Natural killer cell treated with Interleukin-12 subunit alpha and Interleukin-12 subunit beta and Interleukin-15 and Interleukin-18, amount 100 ng/mL, for 72 hours (primary cell): Measurements from ENCODE around the gene GNAQ. TPM values are rescaled to one million over a fixed set of nuclear protein-coding genes. Genes with fewer than 3 reads are reported as not detected.
A peak's percentile ranks its signal among the peaks of the same experiment; 100 is the strongest.

ENCODE experiments used
- ATAC-seq, 2 donors: fragments of 150-1000 bp; cut with Tn5 transposase in 1 of 2; sonication (Bioruptor Pico), chemical (Tn5 transposase) in 1 of 2; 2 replicates each; pipeline ENCODE4 v1.10.0; 2021
- DNase-seq: peaks from one replicate; pipeline ENCODE4 v3.0.0; 2022; ENCODE audit warnings: low spot score
- H3K27ac Mint-ChIP-seq, 2 donors: 1 replicate in 1 of 2; 2 replicates in 1 of 2; pipeline ENCODE4 v1.8.0; 2022; ENCODE audit warnings: mixed read lengths in 2 of 2, mild to moderate bottlenecking in 1 of 2, moderate library complexity in 1 of 2
- H3K27me3 Mint-ChIP-seq, 2 donors: 1 replicate in 1 of 2; 2 replicates in 1 of 2; pipeline ENCODE4 v1.8.0; 2022; ENCODE audit warnings: mixed read lengths in 2 of 2
- H3K36me3 Mint-ChIP-seq: one replicate; pipeline ENCODE4 v1.8.0; 2022; ENCODE audit warnings: mixed read lengths
- H3K4me1 Mint-ChIP-seq, 2 donors: 1 replicate in 1 of 2; 2 replicates in 1 of 2; pipeline ENCODE4 v1.8.0; 2022; ENCODE audit warnings: low read depth in 2 of 2, mixed read lengths in 2 of 2, mild to moderate bottlenecking in 1 of 2
- H3K4me3 Mint-ChIP-seq: one replicate; pipeline ENCODE4 v1.8.0; 2022; ENCODE audit warnings: mixed read lengths
- H3K9me3 Mint-ChIP-seq: 2 replicates; pipeline ENCODE4 v1.8.0; 2022; ENCODE audit warnings: mixed read lengths
- total RNA-seq, 2 donors: library from RNA; stranded (reverse); gene quantifications; one replicate each; pipeline ENCODE4 v1.2.3, GENCODE V29; 2022

GNAQ gene
- total RNA-seq, 2 donors from 2014 or later, result 21.1 to 39.4 TPM

GRCh38 chr9:77847059-77847499, 184.5 kb downstream of the GNAQ start:
- Mint-ChIP-seq H3K27ac (no peak overlapping the region), H3K4me3 (no peak overlapping the region), H3K27me3 (no peaks in the 10 kb centered on the region), H3K9me3 (no peaks in the 10 kb centered on the region), H3K36me3 (no peaks in the 10 kb centered on the region), H3K4me1 (peaks cover 18 to 23% of the 10 kb centered on the region in 2 donors)
- ATAC-seq, result no peak
- DNase-seq, result no peak

- Mint-ChIP-seq H3K4me1 (peaks cover 18 to 23% of the 10 kb centered on the region in 2 donors), H3K27me3 (no peaks in the 10 kb centered on the region), H3K36me3 (no peaks in the 10 kb centered on the region), H3K27ac (no peak overlapping the region), H3K9me3 (no peaks in the 10 kb centered on the region), H3K4me3 (no peak overlapping the region)
- DNase-seq (no peak), ATAC-seq (no peak)
Measured at GRCh38 chr9:77844415-77844814, 187.2 kb downstream of the GNAQ start.

GRCh38 chr9:77843871-77844155, 187.8 kb downstream of the GNAQ start:
- H3K27me3 Mint-ChIP-seq, result no peaks in the 10 kb centered on the region
- no peaks in the 10 kb centered on the region for H3K9me3 Mint-ChIP-seq
- no peaks in the 10 kb centered on the region for H3K36me3 Mint-ChIP-seq
- H3K4me3 Mint-ChIP-seq, result no peak overlapping the region
- DNase-seq (no peak), ATAC-seq (no peak)
- peaks cover 18 to 21% of the 10 kb centered on the region in 2 donors for H3K4me1 Mint-ChIP-seq
- no peak overlapping the region for H3K27ac Mint-ChIP-seq

- Mint-ChIP-seq H3K4me1 (peaks cover 13 to 17% of the 10 kb centered on the region in 2 donors), H3K27me3 (no peaks in the 10 kb centered on the region)
- ATAC-seq, result no peak
Measured at GRCh38 chr9:77843076-77843870, 188.3 kb downstream of the GNAQ start.

GRCh38 chr9:77841739-77842386, 189.7 kb downstream of the GNAQ start:
- no peak overlapping the region for H3K27ac Mint-ChIP-seq
- ATAC-seq (no peak), DNase-seq (no peak)
- H3K27me3 Mint-ChIP-seq, result no peaks in the 10 kb centered on the region
- H3K4me1 Mint-ChIP-seq, result peaks cover 0 to 3% of the 10 kb centered on the region in 2 donors
- H3K36me3 Mint-ChIP-seq, result no peaks in the 10 kb centered on the region
- no peak overlapping the region for H3K4me3 Mint-ChIP-seq
- no peaks in the 10 kb centered on the region for H3K9me3 Mint-ChIP-seq

More at GRCh38 chr9:77843076-77843870, 188.3 kb downstream of the GNAQ start:
- Mint-ChIP-seq H3K27ac (no peak overlapping the region), H3K36me3 (no peaks in the 10 kb centered on the region), H3K9me3 (no peaks in the 10 kb centered on the region), H3K4me3 (no peak overlapping the region)
- no peak for DNase-seq

- no peak overlapping the region for H3K27ac Mint-ChIP-seq
Measured at GRCh38 chr9:77839459-77840140, 192.0 kb downstream of the GNAQ start.

GRCh38 chr9:77838986-77839385, 192.6 kb downstream of the GNAQ start:
- Mint-ChIP-seq H3K36me3 (no peaks in the 10 kb centered on the region), H3K9me3 (no peaks in the 10 kb centered on the region), H3K4me1 (no peaks in the 10 kb centered on the region), H3K4me3 (no peak overlapping the region), H3K27ac (no peak overlapping the region), H3K27me3 (no peaks in the 10 kb centered on the region)
- no peak for ATAC-seq
- no peak for DNase-seq

More at GRCh38 chr9:77839459-77840140, 192.0 kb downstream of the GNAQ start:
- H3K9me3 Mint-ChIP-seq, result no peaks in the 10 kb centered on the region
- no peaks in the 10 kb centered on the region for H3K4me1 Mint-ChIP-seq
- H3K36me3 Mint-ChIP-seq, result no peaks in the 10 kb centered on the region
- no peak for DNase-seq
- no peak for ATAC-seq
- H3K4me3 Mint-ChIP-seq, result no peak overlapping the region
- H3K27me3 Mint-ChIP-seq, result no peaks in the 10 kb centered on the region

GRCh38 chr9:77834898-77835488, 196.6 kb downstream of the GNAQ start:
- Mint-ChIP-seq H3K36me3 (no peaks in the 10 kb centered on the region), H3K4me1 (peaks cover 14 to 18% of the 10 kb centered on the region in 2 donors), H3K9me3 (no peaks in the 10 kb centered on the region), H3K27ac (no peak overlapping the region), H3K27me3 (peaks cover 0 to 3% of the 10 kb centered on the region in 2 donors), H3K4me3 (no peak overlapping the region)
- DNase-seq, result no peak
- no peak for ATAC-seq

GRCh38 chr9:77833561-77834429, 197.8 kb downstream of the GNAQ start:
- Mint-ChIP-seq H3K9me3 (no peaks in the 10 kb centered on the region), H3K4me1 (peaks cover 21 to 25% of the 10 kb centered on the region in 2 donors), H3K36me3 (no peaks in the 10 kb centered on the region), H3K27me3 (peaks cover 0 to 3% of the 10 kb centered on the region in 2 donors), H3K4me3 (no peak overlapping the region), H3K27ac (no peak overlapping the region)
- ATAC-seq, result no peak
- no peak for DNase-seq

GRCh38 chr9:77832639-77833038, 199.0 kb downstream of the GNAQ start:
- ATAC-seq (no peak), DNase-seq (no peak)
- Mint-ChIP-seq H3K4me3 (no peak overlapping the region), H3K4me1 (peaks cover 29 to 30% of the 10 kb centered on the region in 2 donors), H3K9me3 (no peaks in the 10 kb centered on the region), H3K27ac (no peak overlapping the region), H3K27me3 (peaks cover 0 to 3% of the 10 kb centered on the region in 2 donors), H3K36me3 (no peaks in the 10 kb centered on the region)

GRCh38 chr9:77831781-77832180, 199.8 kb downstream of the GNAQ start:
- ATAC-seq (no peak), DNase-seq (no peak)
- no peaks in the 10 kb centered on the region for H3K36me3 Mint-ChIP-seq
- H3K4me3 Mint-ChIP-seq, result no peak overlapping the region
- H3K9me3 Mint-ChIP-seq, result no peaks in the 10 kb centered on the region
- peaks cover 37% of the 10 kb centered on the region in 2 donors for H3K4me1 Mint-ChIP-seq
- peaks cover 0 to 3% of the 10 kb centered on the region in 2 donors for H3K27me3 Mint-ChIP-seq
- no peak overlapping the region for H3K27ac Mint-ChIP-seq

- Mint-ChIP-seq H3K9me3 (no peaks in the 10 kb centered on the region), H3K27me3 (peaks cover 0 to 3% of the 10 kb centered on the region in 2 donors), H3K4me1 (peaks cover 37% of the 10 kb centered on the region in 2 donors), H3K4me3 (peak overlapping the region; percentile 18), H3K27ac (peak overlapping the region; percentile 26 to 33), H3K36me3 (no peaks in the 10 kb centered on the region)
- DNase-seq, result no peak
- peak; percentile 48 to 53 for ATAC-seq
Measured at GRCh38 chr9:77830618-77831285, 200.9 kb downstream of the GNAQ start.
